ENCODE results near the gene SLIT3.

DNA sequence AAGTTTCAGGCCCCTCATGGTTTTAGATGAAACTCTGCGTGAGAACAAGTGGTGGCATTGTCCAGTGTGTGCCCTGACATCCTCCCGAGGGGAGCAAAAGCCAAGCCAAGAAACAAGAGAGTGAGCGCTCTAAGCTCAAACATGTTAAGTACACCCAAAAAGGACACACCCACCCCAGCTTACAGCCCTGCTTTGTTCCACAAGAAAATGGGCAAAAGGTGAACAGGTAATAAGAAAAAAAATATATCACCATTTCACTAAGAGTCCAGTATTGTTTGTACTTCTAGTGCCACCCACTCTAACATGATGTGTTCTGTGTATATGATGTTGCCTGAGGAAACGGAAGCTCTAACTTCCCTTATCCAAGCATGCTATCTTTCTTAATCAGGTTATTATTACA lies 278.2 kb downstream of the SLIT3 start:
- no peak for TF ChIP-seq EZH2 (IDR thresholded peaks at IDR 0.05)
- TF ChIP-seq POLR2AphosphoS5 (IDR thresholded peaks at IDR 0.05; ENCODE audit: borderline replicate concordance, low read depth, low read length): no peak
- no peak for TF ChIP-seq FOXP2 (optimal IDR thresholded peaks at IDR 0.05; ENCODE audit: control extremely low read depth, extremely low read length, insufficient read depth)

Data from SK-N-MC (cell line).